Fibroblast of villous mesenchyme (primary cell): ENCODE results near the gene KCNA5. TPM values are rescaled to one million over a fixed set of nuclear protein-coding genes. Genes with fewer than 3 reads are reported as not detected.

Experiments
- DNase-seq: peaks from one replicate; pipeline ENCODE4 v3.0.0-alpha.2; 2010; ENCODE audit warnings: low read depth
- H3K4me3 ChIP-seq: 2 replicates; pipeline ENCODE4 v1.5.1; 2011; ENCODE audit warnings: low read depth, mild to moderate bottlenecking, low read length
- total RNA-seq: library from RNA; depleted of rRNA; stranded (reverse); fragments of >200 nt; gene quantifications from 2 replicates; pipeline ENCODE4 v1.2.3, GENCODE V29; 2012
- TF ChIP-seq, protein P1 (sequence below): IDR thresholded peaks from 2 replicates; pipeline ENCODE4 v1.5.1; 2012; ENCODE audit warnings: low read depth, mild to moderate bottlenecking, low read length; ENCODE audit not compliant: insufficient read depth

KCNA5 gene
- total RNA-seq, 1 donor: not detected

GRCh38 chr12:5032821-5033220 is 10.9 kb upstream of the KCNA5 start:
- no peak overlapping the region for H3K4me3 ChIP-seq
- no peak for DNase-seq
- TF ChIP-seq, protein P1, sequence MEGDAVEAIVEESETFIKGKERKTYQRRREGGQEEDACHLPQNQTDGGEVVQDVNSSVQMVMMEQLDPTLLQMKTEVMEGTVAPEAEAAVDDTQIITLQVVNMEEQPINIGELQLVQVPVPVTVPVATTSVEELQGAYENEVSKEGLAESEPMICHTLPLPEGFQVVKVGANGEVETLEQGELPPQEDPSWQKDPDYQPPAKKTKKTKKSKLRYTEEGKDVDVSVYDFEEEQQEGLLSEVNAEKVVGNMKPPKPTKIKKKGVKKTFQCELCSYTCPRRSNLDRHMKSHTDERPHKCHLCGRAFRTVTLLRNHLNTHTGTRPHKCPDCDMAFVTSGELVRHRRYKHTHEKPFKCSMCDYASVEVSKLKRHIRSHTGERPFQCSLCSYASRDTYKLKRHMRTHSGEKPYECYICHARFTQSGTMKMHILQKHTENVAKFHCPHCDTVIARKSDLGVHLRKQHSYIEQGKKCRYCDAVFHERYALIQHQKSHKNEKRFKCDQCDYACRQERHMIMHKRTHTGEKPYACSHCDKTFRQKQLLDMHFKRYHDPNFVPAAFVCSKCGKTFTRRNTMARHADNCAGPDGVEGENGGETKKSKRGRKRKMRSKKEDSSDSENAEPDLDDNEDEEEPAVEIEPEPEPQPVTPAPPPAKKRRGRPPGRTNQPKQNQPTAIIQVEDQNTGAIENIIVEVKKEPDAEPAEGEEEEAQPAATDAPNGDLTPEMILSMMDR: no peak

DNA sequence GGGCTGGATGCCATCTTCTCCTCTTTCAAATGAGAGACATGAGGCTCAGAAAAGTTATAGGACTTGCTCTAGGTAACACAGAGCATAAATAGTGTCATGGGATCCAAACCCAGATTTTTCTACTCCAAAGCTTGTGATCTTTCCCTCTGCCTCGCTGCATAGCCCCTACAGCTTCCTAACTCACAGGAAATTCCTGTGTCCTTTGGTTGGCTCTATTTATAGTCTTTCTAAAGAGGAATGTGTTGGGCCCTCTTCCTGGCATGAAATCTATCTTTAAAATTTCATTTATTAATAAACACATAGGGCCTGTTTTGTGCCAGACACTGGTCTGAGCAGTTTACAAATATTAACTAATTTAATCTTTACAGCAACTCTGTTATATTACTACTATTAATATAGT is 9.8 kb upstream of the KCNA5 start:
- no peak overlapping the region for H3K4me3 ChIP-seq
- TF ChIP-seq, protein P1: no peak
- DNase-seq: no peak

- DNase-seq: no peak
- H3K4me3 ChIP-seq: no peak overlapping the region
- TF ChIP-seq, protein P1: no peak
These were observed 9.1 kb upstream of the KCNA5 start for GRCh38 chr12:5034603-5035002.

DNA sequence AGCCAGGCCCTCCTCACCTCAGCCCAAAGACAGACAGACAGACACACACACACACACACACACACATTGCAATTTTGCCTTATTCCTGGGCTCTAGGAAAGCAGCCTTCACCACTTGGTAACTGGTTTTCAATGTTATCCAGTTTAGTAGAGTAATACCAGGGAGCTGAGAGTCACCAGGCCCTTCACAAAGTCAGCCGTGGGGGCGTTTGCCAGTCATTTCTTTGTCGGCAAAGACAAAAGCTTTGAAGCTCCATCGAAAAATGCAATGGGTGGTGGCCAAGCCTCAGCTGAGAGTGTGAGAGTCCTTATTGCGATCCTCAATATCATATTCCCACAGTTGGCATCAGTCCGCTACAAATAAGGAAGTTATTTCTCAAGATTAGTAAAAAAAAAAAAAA is 8.1 kb upstream of the KCNA5 start:
- TF ChIP-seq, protein P1: no peak
- DNase-seq: no peak
- H3K4me3 ChIP-seq: no peak overlapping the region

- no peak overlapping the region for H3K4me3 ChIP-seq
- TF ChIP-seq, protein P1: no peak
- no peak for DNase-seq
These were observed 7.6 kb upstream of the KCNA5 start for GRCh38 chr12:5036031-5036430.

GRCh38 chr12:5037795-5038357 is 5.8 kb upstream of the KCNA5 start:
- H3K4me3 ChIP-seq: no peak overlapping the region
- no peak for DNase-seq
- TF ChIP-seq, protein P1: no peak

GRCh38 chr12:5038781-5039311 is 4.8 kb upstream of the KCNA5 start:
- no peak overlapping the region for H3K4me3 ChIP-seq
- TF ChIP-seq, protein P1: no peak
- DNase-seq: no peak
